Daoy (cell line): ENCODE results near the gene OSBPL1A. TPM values are rescaled to one million over a fixed set of nuclear protein-coding genes. Genes with fewer than 3 reads are reported as not detected.

Experiments
- DNase-seq: peaks from one replicate; pipeline ENCODE4 v3.0.0-alpha.2; 2015; ENCODE audit warnings: low read depth
- total RNA-seq: library from RNA; depleted of rRNA; stranded (reverse); fragments of >200 nt; shearing (Covaris generic); gene quantifications from 2 replicates; pipeline ENCODE4 v1.2.3, GENCODE V29; 2014; rRNA removed

The OSBPL1A gene
- total RNA-seq, 1 experiment from 2014 or later: 13.5 TPM

GRCh38 chr18:24126155-24126961 lies 271.3 kb downstream of the OSBPL1A start:
- no peak for DNase-seq

- DNase-seq: no peak
Observed at GRCh38 chr18:24121625-24122024, 276.0 kb downstream of the OSBPL1A start.

DNA sequence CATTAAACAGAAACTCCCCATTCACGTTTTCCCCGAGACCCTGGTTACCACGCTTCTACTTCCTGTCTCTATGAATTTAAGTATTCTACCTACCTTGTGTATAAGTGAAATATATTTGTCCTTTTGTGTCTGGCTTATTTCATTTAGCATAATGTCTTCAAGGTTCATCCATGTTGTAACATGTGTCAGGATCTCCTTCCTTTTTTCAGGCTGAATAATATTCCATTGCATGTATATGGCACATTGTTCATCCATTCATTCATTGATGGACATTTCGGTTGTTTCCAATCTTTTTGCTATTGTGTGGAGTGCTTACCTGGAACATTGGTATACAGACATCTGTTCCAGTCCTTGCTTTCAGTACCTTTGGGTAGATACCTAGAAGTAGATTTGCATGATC lies 276.9 kb downstream of the OSBPL1A start:
- DNase-seq: no peak

DNA sequence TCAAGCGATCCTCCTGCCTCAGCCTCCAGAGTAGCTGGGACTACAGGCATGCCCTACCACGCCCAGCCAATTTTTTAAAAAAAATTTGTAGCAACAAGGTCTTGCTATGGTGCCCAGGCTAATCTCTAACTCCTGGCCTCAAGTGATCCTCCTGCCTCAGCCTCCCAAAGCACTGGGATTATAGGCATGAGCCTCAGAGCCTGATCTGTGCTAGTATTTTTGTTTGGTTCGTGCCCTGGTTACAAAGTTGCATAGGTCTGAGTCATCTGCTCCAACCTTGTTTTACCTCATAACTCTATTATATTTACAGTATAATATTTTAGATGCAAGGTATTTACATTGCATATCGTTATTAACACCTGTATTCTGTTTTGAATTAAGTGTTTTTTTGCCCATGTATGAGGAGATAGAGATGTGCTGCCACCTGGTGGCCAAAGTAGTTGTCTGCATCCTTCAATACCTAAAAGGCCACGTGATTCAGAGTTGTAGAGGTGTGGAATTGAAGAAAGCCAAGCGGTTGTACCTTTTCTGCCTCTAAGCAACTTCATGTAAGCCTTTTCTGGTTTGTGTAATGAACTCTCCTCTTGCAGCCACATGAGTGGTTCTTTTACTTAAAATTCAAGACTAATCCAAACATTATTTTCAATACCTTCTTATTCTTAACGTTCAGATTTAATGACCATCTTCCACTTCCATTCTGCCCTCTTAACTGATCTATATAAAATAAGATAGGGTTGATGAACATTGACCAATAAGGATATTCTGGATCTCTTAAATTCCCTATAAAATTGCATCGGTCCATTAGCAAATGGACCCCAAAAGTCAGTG lies 278.7 kb downstream of the OSBPL1A start:
- peak; percentile 64 for DNase-seq

GRCh38 chr18:24115628-24116027 lies 282.0 kb downstream of the OSBPL1A start:
- no peak for DNase-seq

DNA sequence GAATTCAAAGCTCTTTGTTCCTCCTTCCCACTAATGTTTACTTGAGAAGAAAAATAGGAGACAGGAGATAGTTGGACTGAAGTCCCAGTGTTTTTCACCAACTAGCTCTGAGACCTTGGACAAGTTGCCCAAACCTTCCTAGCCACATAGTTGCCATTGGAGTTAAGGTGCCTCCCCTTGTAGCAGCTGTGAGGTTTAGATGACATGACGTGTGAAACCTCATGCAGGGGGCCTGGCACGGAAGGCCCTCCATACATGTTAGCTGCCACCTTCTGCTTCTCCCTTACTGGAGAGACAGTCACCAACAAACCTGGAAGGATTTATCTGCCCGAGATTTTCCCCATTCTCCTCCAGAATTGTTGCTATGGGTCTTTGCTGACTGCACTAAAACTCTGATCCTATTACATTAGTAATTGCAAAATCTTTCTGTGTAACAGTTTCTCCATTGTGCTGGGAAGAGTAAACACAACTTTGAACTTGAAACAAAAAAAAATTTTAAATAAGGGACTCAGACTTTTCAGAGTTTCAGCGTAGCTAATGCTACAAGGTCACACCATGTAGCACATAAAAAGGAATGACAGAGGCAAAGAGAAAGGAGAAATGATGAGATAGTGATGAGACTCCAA lies 282.6 kb downstream of the OSBPL1A start:
- no peak for DNase-seq

DNA sequence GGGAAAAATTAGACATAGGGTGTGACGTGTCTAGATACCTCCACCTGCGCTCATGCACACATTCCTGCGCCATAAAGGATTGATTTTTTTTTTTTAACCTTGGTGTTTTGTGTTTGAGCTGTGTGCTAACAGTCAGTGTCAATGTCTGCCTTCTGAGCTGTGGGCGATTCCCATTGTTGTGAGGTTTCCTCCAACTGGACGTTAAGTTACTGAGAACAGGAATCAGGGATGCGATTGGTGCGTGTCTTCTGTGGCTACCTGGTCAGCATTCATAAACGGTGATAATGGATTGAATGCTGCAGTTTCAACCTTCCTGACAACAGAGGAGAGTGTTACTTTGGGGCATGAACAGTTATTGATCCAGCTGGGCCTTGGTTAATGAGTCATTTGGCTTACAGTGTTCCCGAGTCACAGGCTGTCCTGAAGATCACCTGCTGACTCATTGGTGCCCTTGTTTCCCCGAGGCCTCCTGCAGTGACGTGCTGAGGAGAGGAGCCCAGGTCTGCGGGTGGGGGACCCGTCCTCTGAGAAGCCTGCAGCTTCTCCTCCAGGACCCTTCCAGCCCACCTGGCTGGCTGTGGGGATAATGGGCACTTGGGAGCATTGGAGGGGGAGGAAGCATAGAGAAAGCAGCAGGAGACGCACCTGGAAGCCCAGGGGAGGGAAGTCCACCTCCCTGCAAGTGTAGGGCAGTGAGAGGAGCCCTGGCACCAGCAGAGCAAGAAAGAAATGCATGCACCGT lies 284.6 kb downstream of the OSBPL1A start:
- DNase-seq: peak; percentile 55

GRCh38 chr18:24112464-24112863 lies 285.2 kb downstream of the OSBPL1A start:
- DNase-seq: no peak

Other genes with a start within 250 kb of the OSBPL1A start
- gene IMPACT, start 28.8 kb upstream of the OSBPL1A start, total RNA-seq: 22.6 and 38.3 TPM in 2 replicates
- 0.06 TPM in 1 of 2 replicates, not detected in the other for gene HRH4, start 62.8 kb upstream of the OSBPL1A start, total RNA-seq